ENCODE measurements around the gene CYP39A1.

GRCh38 chr6:46581459-46582177 lies 71.0 kb downstream of the CYP39A1 start:
- no peak for TF ChIP-seq CTCF (IDR thresholded peaks at IDR 0.05 in 2 of 3, conservative IDR thresholded peaks at IDR 0.05 in 1 of 3; ENCODE audit: insufficient read depth in 2 of 3, low read depth in 1 of 3, low read length in 3 of 3)
- no peak for TF ChIP-seq ZBTB1 (CRISPR knock-in tag; IDR thresholded peaks at IDR 0.05; ENCODE audit: borderline replicate concordance, low read depth)
- no peak for TF ChIP-seq YY1 (IDR thresholded peaks at IDR 0.05; ENCODE audit: borderline replicate concordance in 1 of 3, control insufficient read depth in 1 of 3, extremely low read depth in 1 of 3, insufficient read depth in 3 of 3, insufficient read length in 1 of 3, insufficient replicate concordance in 2 of 3, low read depth in 1 of 3, low read length in 2 of 3)
- TF ChIP-seq, protein P1, sequence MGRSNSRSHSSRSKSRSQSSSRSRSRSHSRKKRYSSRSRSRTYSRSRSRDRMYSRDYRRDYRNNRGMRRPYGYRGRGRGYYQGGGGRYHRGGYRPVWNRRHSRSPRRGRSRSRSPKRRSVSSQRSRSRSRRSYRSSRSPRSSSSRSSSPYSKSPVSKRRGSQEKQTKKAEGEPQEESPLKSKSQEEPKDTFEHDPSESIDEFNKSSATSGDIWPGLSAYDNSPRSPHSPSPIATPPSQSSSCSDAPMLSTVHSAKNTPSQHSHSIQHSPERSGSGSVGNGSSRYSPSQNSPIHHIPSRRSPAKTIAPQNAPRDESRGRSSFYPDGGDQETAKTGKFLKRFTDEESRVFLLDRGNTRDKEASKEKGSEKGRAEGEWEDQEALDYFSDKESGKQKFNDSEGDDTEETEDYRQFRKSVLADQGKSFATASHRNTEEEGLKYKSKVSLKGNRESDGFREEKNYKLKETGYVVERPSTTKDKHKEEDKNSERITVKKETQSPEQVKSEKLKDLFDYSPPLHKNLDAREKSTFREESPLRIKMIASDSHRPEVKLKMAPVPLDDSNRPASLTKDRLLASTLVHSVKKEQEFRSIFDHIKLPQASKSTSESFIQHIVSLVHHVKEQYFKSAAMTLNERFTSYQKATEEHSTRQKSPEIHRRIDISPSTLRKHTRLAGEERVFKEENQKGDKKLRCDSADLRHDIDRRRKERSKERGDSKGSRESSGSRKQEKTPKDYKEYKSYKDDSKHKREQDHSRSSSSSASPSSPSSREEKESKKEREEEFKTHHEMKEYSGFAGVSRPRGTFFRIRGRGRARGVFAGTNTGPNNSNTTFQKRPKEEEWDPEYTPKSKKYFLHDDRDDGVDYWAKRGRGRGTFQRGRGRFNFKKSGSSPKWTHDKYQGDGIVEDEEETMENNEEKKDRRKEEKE (IDR thresholded peaks at IDR 0.05; ENCODE audit: borderline replicate concordance in 1 of 2, control insufficient read depth in 1 of 2, low read depth in 2 of 2, low read length in 1 of 2): no peak
- no peak for TF ChIP-seq NR1H2 (CRISPR knock-in tag; IDR thresholded peaks at IDR 0.05)
- no peak for TF ChIP-seq NUFIP1 (IDR thresholded peaks at IDR 0.05; ENCODE audit: partially characterized antibody)
- no peak for TF ChIP-seq ZC3H4 (CRISPR knock-in tag; IDR thresholded peaks at IDR 0.05; ENCODE audit: borderline replicate concordance)
- no peak for TF ChIP-seq CUX1 (CRISPR knock-in tag; IDR thresholded peaks at IDR 0.05)
- TF ChIP-seq, protein P2, sequence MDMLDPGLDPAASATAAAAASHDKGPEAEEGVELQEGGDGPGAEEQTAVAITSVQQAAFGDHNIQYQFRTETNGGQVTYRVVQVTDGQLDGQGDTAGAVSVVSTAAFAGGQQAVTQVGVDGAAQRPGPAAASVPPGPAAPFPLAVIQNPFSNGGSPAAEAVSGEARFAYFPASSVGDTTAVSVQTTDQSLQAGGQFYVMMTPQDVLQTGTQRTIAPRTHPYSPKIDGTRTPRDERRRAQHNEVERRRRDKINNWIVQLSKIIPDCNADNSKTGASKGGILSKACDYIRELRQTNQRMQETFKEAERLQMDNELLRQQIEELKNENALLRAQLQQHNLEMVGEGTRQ (CRISPR knock-in tag; IDR thresholded peaks at IDR 0.05): no peak
- no peak for TF ChIP-seq RBM25 (IDR thresholded peaks at IDR 0.05; ENCODE audit: low read depth, low read length, severe bottlenecking)
- TF ChIP-seq POU5F1 (IDR thresholded peaks at IDR 0.05; ENCODE audit: borderline replicate concordance, low read depth, low read length, partially characterized antibody): no peak
- TF ChIP-seq BMI1 (IDR thresholded peaks at IDR 0.05; ENCODE audit: low read length): no peak
- no peak for TF ChIP-seq ZNF384 (IDR thresholded peaks at IDR 0.05; ENCODE audit: low read depth, low read length)
- no peak for TF ChIP-seq CBX1 (IDR thresholded peaks at IDR 0.05; ENCODE audit: low read depth)

Measured in K562 (cell line).